ENCODE results near the gene SRSF3.

The SRSF3 gene

GRCh38 chr6:36594029-36594815, at the start of gene SRSF3:
Gene SRSF3, plus strand, starts transcription at chr6:36594362. Its CDS starts 2,401 bp downstream, at chr6:36596763.
- peak; percentile 99 for DNase-seq (ENCODE audit: low read depth, low spot score)

GRCh38 chr6:36545767-36546307, 48.3 kb upstream of the SRSF3 start:
- no peak for DNase-seq (ENCODE audit: low read depth, low spot score)

GRCh38 chr6:36546308-36546919, 47.7 kb upstream of the SRSF3 start:
- DNase-seq (ENCODE audit: low read depth, low spot score) = peak; percentile 56

GRCh38 chr6:36546920-36547645, 47.1 kb upstream of the SRSF3 start, which contains the start of gene STK38:
Gene STK38, minus strand, starts transcription at chr6:36547479. Its CDS starts 7,277 bp downstream, at chr6:36540202.
- DNase-seq (ENCODE audit: low read depth, low spot score) = peak; percentile 95

- DNase-seq (ENCODE audit: low read depth, low spot score) = no peak
Measured at GRCh38 chr6:36547646-36548400, 46.3 kb upstream of the SRSF3 start.

- DNase-seq (ENCODE audit: low read depth, low spot score) = no peak
Measured at GRCh38 chr6:36548401-36548743, 45.8 kb upstream of the SRSF3 start.

GRCh38 chr6:36550473-36551000, 43.6 kb upstream of the SRSF3 start:
- no peak for DNase-seq (ENCODE audit: low read depth, low spot score)

GRCh38 chr6:36555750-36556252, 38.4 kb upstream of the SRSF3 start:
- DNase-seq (ENCODE audit: low read depth, low spot score) = no peak

- no peak for DNase-seq (ENCODE audit: low read depth, low spot score)
Measured at GRCh38 chr6:36556281-36556680, 37.9 kb upstream of the SRSF3 start.

- DNase-seq (ENCODE audit: low read depth, low spot score) = no peak
Measured at GRCh38 chr6:36559011-36559793, 35.0 kb upstream of the SRSF3 start.

- no peak for DNase-seq (ENCODE audit: low read depth, low spot score)
Measured at GRCh38 chr6:36560822-36561221, 33.3 kb upstream of the SRSF3 start.

GRCh38 chr6:36563237-36563927, 30.8 kb upstream of the SRSF3 start:
- DNase-seq (ENCODE audit: low read depth, low spot score) = no peak

GRCh38 chr6:36563928-36564284, 30.3 kb upstream of the SRSF3 start:
- DNase-seq (ENCODE audit: low read depth, low spot score) = no peak

- DNase-seq (ENCODE audit: low read depth, low spot score) = no peak
Measured at GRCh38 chr6:36566418-36566905, 27.7 kb upstream of the SRSF3 start.

GRCh38 chr6:36570264-36570663, 23.9 kb upstream of the SRSF3 start:
- DNase-seq (ENCODE audit: low read depth, low spot score) = no peak

- no peak for DNase-seq (ENCODE audit: low read depth, low spot score)
Measured at GRCh38 chr6:36571122-36572043, 22.8 kb upstream of the SRSF3 start.

- peak; percentile 72 for DNase-seq (ENCODE audit: low read depth, low spot score)
Measured at GRCh38 chr6:36572353-36573311, 21.5 kb upstream of the SRSF3 start.
